ENCODE measurements around the gene KIF26B. TPM values are rescaled to one million over a fixed set of nuclear protein-coding genes. Genes with fewer than 3 reads are reported as not detected.

The KIF26B gene
- total RNA-seq, 1 donor from 2014 or later: 3.4 TPM

DNA sequence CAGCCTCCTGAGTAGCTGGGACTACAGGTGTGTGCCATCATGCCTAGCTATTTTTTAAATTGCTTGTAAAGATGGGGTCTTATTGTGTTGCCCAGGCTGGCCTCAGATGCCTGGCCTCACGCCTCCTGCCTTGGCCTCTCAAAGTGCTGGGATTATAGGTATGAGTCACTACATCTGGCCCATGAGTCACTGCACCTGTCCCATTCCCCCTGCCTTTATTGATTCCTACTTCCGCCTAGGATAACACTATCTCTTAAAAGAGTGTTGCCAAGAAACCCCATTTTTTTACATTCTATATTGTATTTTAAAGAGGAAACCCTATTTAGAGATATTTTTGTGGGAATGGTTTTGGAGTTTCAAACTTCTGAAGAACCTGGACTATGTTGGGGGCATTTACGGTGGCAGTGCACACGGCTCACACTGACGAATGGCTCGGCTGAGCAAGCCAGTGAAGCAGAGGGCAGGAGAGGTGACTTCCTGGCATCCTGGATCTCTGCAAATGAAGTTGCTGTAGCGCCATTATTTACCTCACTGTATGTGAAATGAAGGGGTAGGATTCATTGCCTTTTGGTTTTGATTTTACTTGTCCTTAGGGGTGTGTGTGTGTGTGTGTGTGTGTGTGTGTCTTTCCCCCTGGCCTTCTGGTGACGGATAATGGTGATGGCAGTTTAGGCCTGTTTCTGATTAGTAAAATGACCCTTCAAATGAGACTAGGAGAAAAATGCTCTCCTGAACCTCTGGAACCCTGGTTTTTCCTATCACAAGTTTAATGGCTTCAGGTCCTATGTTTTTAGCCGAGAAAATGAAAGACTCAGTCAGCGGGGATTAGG lies 22.5 kb downstream of the KIF26B start:
- no peak for DNase-seq (ENCODE audit: low spot score)
- Mint-ChIP-seq H3K9me3 (ENCODE audit: unreplicated experiment) (no peaks in the 10 kb centered on the region), H3K4me1 (ENCODE audit: unreplicated experiment) (peaks cover 20% of the 10 kb centered on the region), H3K27me3 (ENCODE audit: unreplicated experiment) (peaks cover 4% of the 10 kb centered on the region), H3K36me3 (ENCODE audit: low read depth, unreplicated experiment) (peaks cover 5% of the 10 kb centered on the region), H3K27ac (ENCODE audit: unreplicated experiment) (no peak overlapping the region), H3K4me3 (ENCODE audit: unreplicated experiment) (no peak overlapping the region)
- TF ChIP-seq, protein P1, sequence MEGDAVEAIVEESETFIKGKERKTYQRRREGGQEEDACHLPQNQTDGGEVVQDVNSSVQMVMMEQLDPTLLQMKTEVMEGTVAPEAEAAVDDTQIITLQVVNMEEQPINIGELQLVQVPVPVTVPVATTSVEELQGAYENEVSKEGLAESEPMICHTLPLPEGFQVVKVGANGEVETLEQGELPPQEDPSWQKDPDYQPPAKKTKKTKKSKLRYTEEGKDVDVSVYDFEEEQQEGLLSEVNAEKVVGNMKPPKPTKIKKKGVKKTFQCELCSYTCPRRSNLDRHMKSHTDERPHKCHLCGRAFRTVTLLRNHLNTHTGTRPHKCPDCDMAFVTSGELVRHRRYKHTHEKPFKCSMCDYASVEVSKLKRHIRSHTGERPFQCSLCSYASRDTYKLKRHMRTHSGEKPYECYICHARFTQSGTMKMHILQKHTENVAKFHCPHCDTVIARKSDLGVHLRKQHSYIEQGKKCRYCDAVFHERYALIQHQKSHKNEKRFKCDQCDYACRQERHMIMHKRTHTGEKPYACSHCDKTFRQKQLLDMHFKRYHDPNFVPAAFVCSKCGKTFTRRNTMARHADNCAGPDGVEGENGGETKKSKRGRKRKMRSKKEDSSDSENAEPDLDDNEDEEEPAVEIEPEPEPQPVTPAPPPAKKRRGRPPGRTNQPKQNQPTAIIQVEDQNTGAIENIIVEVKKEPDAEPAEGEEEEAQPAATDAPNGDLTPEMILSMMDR (IDR thresholded peaks at IDR 0.05; ENCODE audit: unreplicated experiment): no peak

DNA sequence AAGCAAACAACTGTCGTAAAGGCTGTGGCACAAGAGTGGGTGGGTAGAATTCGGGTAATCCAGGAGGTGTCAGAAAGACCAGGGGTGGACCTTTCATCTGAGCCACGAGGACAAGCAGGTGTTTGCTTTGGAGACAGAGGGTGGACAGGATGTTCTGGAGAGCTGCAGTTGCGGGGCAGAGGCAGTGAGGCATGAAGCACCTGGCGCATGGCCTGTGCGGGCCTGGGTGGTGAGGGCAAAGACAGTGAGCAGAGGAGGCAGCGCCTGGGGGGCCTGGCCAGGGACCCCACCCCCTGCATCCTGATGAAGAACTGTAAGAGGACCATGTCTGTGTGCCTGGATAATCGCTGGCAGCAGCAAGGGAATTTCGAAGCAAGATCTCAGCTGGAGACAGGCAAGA lies 24.9 kb downstream of the KIF26B start:
- H3K4me1 Mint-ChIP-seq (ENCODE audit: unreplicated experiment): peaks cover 20% of the 10 kb centered on the region
- no peak for DNase-seq (ENCODE audit: low spot score)
- no peaks in the 10 kb centered on the region for H3K36me3 Mint-ChIP-seq (ENCODE audit: low read depth, unreplicated experiment)
- no peaks in the 10 kb centered on the region for H3K9me3 Mint-ChIP-seq (ENCODE audit: unreplicated experiment)
- H3K27ac Mint-ChIP-seq (ENCODE audit: unreplicated experiment): no peak overlapping the region
- peaks cover 3% of the 10 kb centered on the region for H3K27me3 Mint-ChIP-seq (ENCODE audit: unreplicated experiment)
- TF ChIP-seq, protein P1 (IDR thresholded peaks at IDR 0.05; ENCODE audit: unreplicated experiment): no peak
- no peak overlapping the region for H3K4me3 Mint-ChIP-seq (ENCODE audit: unreplicated experiment)

DNA sequence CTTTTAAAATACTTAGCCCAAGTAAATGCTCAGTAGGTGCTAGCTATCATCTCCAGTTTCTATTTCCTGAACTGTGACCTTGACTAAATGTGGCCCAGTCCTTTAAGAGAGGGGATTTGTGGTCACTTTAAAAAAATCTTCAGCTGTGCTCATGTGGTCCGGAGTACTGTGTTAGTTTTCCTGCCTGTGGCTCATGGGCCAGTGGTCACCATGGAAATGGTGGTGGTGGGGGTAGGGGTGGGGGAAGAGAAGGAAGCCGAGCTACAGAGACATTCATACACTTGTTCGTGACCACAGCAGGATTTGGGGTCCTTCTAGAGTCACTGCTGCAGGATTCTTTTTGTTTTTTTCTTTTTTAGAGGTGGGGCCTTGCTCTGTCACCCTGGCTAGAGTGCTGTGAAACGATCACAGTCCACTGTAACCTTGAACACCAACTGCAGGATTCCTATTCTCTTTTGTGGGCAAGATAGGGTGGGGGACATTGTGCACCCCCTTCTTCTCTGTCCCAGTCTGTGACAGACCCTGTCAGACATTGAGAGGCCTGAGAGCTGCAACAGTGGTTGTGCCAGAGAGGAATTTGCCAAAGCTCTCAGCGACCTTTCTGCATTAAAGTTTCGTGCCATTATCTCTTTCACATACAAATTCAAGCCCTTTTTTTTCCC lies 25.8 kb downstream of the KIF26B start:
- Mint-ChIP-seq H3K9me3 (ENCODE audit: unreplicated experiment) (no peaks in the 10 kb centered on the region), H3K4me3 (ENCODE audit: unreplicated experiment) (no peak overlapping the region), H3K36me3 (ENCODE audit: low read depth, unreplicated experiment) (no peaks in the 10 kb centered on the region), H3K4me1 (ENCODE audit: unreplicated experiment) (peaks cover 20% of the 10 kb centered on the region), H3K27ac (ENCODE audit: unreplicated experiment) (peak overlapping the region; percentile 72), H3K27me3 (ENCODE audit: unreplicated experiment) (peaks cover 3% of the 10 kb centered on the region)
- peak; percentile 25 for DNase-seq (ENCODE audit: low spot score)
- TF ChIP-seq, protein P1 (IDR thresholded peaks at IDR 0.05; ENCODE audit: unreplicated experiment): no peak

DNA sequence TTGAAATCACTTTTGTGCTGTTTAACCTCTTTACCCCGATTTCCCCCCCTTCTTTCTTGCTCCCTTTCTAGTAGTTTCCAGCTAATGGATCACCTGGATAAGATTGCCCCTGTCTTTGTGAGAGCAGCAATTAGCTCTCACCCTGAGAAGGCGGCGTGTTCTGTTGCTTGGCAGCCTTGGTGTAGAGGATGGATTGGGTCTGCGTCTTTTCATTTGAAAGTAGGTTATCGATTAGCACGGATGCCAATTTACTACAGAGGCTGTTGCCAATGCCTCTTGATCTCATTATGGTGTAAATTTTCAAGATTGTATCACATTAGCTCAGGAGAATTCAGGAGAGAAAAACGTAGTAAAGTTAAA lies 26.4 kb downstream of the KIF26B start:
- Mint-ChIP-seq H3K27me3 (ENCODE audit: unreplicated experiment) (peaks cover 3% of the 10 kb centered on the region), H3K4me3 (ENCODE audit: unreplicated experiment) (no peak overlapping the region), H3K36me3 (ENCODE audit: low read depth, unreplicated experiment) (no peaks in the 10 kb centered on the region), H3K27ac (ENCODE audit: unreplicated experiment) (no peak overlapping the region), H3K4me1 (ENCODE audit: unreplicated experiment) (peaks cover 20% of the 10 kb centered on the region), H3K9me3 (ENCODE audit: unreplicated experiment) (no peaks in the 10 kb centered on the region)
- TF ChIP-seq, protein P1 (IDR thresholded peaks at IDR 0.05; ENCODE audit: unreplicated experiment): no peak
- DNase-seq (ENCODE audit: low spot score): no peak

DNA sequence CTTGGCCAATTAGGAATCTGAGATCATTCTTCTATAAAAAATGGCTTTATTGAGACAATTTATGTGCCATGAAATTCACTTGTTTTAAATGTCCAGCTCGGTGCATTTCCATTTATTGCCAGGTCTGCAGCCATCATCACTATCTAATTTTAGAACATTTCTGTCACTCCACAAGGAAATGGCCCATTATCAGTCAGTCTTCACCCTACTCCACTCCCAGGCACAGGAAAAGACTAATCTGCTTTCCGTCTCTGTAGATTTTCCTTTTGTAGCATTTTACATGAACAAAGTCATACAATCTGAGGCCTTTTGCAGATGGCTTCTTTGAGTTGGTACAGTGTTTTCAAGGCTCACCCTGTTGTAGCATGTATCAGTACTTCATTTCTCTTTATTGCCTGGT lies 27.2 kb downstream of the KIF26B start:
- no peak overlapping the region for H3K4me3 Mint-ChIP-seq (ENCODE audit: unreplicated experiment)
- DNase-seq (ENCODE audit: low spot score): no peak
- H3K9me3 Mint-ChIP-seq (ENCODE audit: unreplicated experiment): no peaks in the 10 kb centered on the region
- H3K36me3 Mint-ChIP-seq (ENCODE audit: low read depth, unreplicated experiment): no peaks in the 10 kb centered on the region
- H3K4me1 Mint-ChIP-seq (ENCODE audit: unreplicated experiment): peaks cover 20% of the 10 kb centered on the region
- TF ChIP-seq, protein P1 (IDR thresholded peaks at IDR 0.05; ENCODE audit: unreplicated experiment): no peak
- H3K27ac Mint-ChIP-seq (ENCODE audit: unreplicated experiment): no peak overlapping the region
- H3K27me3 Mint-ChIP-seq (ENCODE audit: unreplicated experiment): peaks cover 3% of the 10 kb centered on the region
